ENCODE measurements around the gene ZNF100. TPM values are rescaled to one million over a fixed set of nuclear protein-coding genes. Genes with fewer than 3 reads are reported as not detected.
"Not testable (repeated sequence)": the region's sequence is repeated elsewhere in the genome, so short reads cannot be mapped to it uniquely, and the experiment has no call there.

The ZNF100 gene
- total RNA-seq, 1 donor = 3.6 TPM

DNA sequence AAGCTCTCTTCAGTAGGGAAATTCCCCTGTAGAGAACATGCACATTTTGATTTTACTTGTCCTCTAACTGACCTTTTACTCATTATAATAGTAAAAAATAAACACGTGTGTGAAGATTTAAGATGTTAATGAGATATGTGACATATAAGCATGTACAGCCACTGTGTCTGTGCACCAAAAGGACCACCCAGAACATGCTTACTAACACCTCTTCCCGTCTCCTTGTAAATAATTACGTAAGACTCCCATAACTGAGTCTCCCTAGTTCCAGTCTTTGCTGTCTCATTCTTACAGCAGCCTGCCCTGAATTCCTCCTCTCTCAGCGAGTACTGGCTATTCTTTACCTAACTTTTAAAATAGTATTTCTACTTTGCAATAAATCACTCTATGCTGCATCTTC, 53.6 kb downstream of the ZNF100 start:
- H2AFZ ChIP-seq (ENCODE audit: low read length) = no peak overlapping the region
- no peak for DNase-seq (ENCODE audit: insufficient read length, low spot score, missing footprints)
- no peak overlapping the region for H3K4me3 ChIP-seq (ENCODE audit: insufficient read depth, low read length)

GRCh38 chr19:21709464-21709863, 57.9 kb downstream of the ZNF100 start:
- no peaks in the 10 kb centered on the region for H4K20me1 ChIP-seq (ENCODE audit: insufficient read depth, low read length)
- H3K27me3 ChIP-seq (ENCODE audit: insufficient read depth, low read length) = no peaks in the 10 kb centered on the region
- DNase-seq (ENCODE audit: insufficient read length, low spot score, missing footprints) = no peak
- no peak for TF ChIP-seq CTCF (IDR thresholded peaks at IDR 0.05; ENCODE audit: extremely low read depth, low read depth, low read length)
- H3K79me2 ChIP-seq (ENCODE audit: insufficient read depth, low read length) = no peaks in the 10 kb centered on the region
- no peaks in the 10 kb centered on the region for H3K36me3 ChIP-seq (ENCODE audit: insufficient read depth, low read length)
- H3K4me2 ChIP-seq (ENCODE audit: insufficient read depth, low read length) = no peak overlapping the region
- H3K9me3 ChIP-seq (ENCODE audit: low read depth, low read length) = no peaks in the 10 kb centered on the region
- H3K4me3 ChIP-seq (ENCODE audit: insufficient read depth, low read length) = no peak overlapping the region
- H2AFZ ChIP-seq (ENCODE audit: low read length) = no peak overlapping the region
- H3K4me1 ChIP-seq (ENCODE audit: insufficient read depth, low read length) = no peaks in the 10 kb centered on the region
- H3K27ac ChIP-seq (ENCODE audit: low read depth, low read length) = no peak overlapping the region

More for the DNA sequence above, 53.6 kb downstream of the ZNF100 start:
- no peaks in the 10 kb centered on the region for H3K79me2 ChIP-seq (ENCODE audit: insufficient read depth, low read length)
- no peaks in the 10 kb centered on the region for H3K9me3 ChIP-seq (ENCODE audit: low read depth, low read length)
- H4K20me1 ChIP-seq (ENCODE audit: insufficient read depth, low read length) = no peaks in the 10 kb centered on the region
- no peaks in the 10 kb centered on the region for H3K36me3 ChIP-seq (ENCODE audit: insufficient read depth, low read length)
- TF ChIP-seq CTCF (IDR thresholded peaks at IDR 0.05; ENCODE audit: extremely low read depth, low read depth, low read length) = no peak
- no peaks in the 10 kb centered on the region for H3K4me1 ChIP-seq (ENCODE audit: insufficient read depth, low read length)
- H3K4me2 ChIP-seq (ENCODE audit: insufficient read depth, low read length) = no peak overlapping the region
- no peaks in the 10 kb centered on the region for H3K27me3 ChIP-seq (ENCODE audit: insufficient read depth, low read length)
- no peak overlapping the region for H3K27ac ChIP-seq (ENCODE audit: low read depth, low read length)

DNA sequence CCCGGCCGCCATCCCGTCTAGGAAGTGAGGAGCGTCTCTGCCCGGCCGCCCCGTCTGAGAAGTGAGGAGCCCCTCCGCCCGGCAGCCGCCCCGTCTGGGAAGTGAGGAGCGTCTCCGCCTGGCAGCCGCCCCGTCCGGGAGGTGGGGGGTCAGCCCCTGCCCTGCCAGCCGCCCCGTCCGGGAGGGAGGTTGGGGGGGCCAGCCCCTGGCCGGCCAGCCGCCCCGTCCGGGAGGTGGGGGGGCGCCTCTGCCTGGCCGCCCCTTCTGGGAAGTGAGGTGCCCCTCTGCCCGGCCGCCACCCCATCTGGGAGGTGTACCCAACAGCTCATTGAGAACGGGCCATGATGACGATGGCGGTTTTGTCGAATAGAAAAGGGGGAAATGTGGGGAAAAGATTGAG, 59.5 kb downstream of the ZNF100 start:
- not testable (repeated sequence) for H3K4me2 ChIP-seq (ENCODE audit: insufficient read depth, low read length); H3K36me3 ChIP-seq (ENCODE audit: insufficient read depth, low read length); H3K27me3 ChIP-seq (ENCODE audit: insufficient read depth, low read length); H3K4me1 ChIP-seq (ENCODE audit: insufficient read depth, low read length); H3K27ac ChIP-seq (ENCODE audit: low read depth, low read length); H2AFZ ChIP-seq (ENCODE audit: low read length); H3K9me3 ChIP-seq (ENCODE audit: low read depth, low read length); H3K4me3 ChIP-seq (ENCODE audit: insufficient read depth, low read length); DNase-seq (ENCODE audit: insufficient read length, low spot score, missing footprints); H3K79me2 ChIP-seq (ENCODE audit: insufficient read depth, low read length); H4K20me1 ChIP-seq (ENCODE audit: insufficient read depth, low read length)

DNA sequence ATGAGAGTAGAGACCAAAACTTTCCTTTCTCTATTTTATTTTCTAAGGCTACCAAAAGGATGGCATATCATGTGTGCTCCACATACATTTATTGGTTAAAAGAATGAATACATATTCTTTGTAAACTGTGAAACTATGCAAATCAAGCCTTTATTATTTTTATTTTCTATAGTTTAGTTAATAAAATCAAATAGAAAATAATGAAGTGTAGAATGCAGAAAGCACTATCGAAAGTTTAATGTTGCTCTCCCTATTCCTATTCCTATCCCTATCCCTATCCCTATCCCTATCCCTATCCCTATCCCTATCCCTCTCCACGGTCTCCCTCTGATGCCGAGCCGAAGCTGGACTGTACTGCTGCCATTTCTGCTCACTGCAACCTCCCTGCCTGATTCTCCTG, 60.3 kb downstream of the ZNF100 start:
- Histone ChIP-seq H3K4me3 (ENCODE audit: insufficient read depth, low read length) (no peak overlapping the region), H3K36me3 (ENCODE audit: insufficient read depth, low read length) (no peaks in the 10 kb centered on the region), H3K27ac (ENCODE audit: low read depth, low read length) (no peak overlapping the region), H4K20me1 (ENCODE audit: insufficient read depth, low read length) (no peaks in the 10 kb centered on the region), H3K4me1 (ENCODE audit: insufficient read depth, low read length) (no peaks in the 10 kb centered on the region), H3K79me2 (ENCODE audit: insufficient read depth, low read length) (no peaks in the 10 kb centered on the region), H3K9me3 (ENCODE audit: low read depth, low read length) (no peaks in the 10 kb centered on the region), H2AFZ (ENCODE audit: low read length) (no peak overlapping the region), H3K27me3 (ENCODE audit: insufficient read depth, low read length) (no peaks in the 10 kb centered on the region), H3K4me2 (ENCODE audit: insufficient read depth, low read length) (no peak overlapping the region)
- no peak for TF ChIP-seq CTCF (IDR thresholded peaks at IDR 0.05; ENCODE audit: extremely low read depth, low read depth, low read length)
- DNase-seq (ENCODE audit: insufficient read length, low spot score, missing footprints) = no peak
